ENCODE results near the gene MRM3.
"Not testable (repeated sequence)": the region's sequence is repeated elsewhere in the genome, so short reads cannot be mapped to it uniquely, and the experiment has no call there.

GRCh38 chr17:829614-830013 lies 47.5 kb downstream of the MRM3 start:
- not testable (repeated sequence) for TF ChIP-seq CTCF (IDR thresholded peaks at IDR 0.05; ENCODE audit: insufficient read depth, low read length); REST (IDR thresholded peaks at IDR 0.05; ENCODE audit: insufficient replicate concordance, low read depth); GABPA (IDR thresholded peaks at IDR 0.05; ENCODE audit: low read depth)
